DMS 273 (cell line): Measurements from ENCODE around the gene OR52E6.
A peak's percentile ranks its signal among the peaks of the same experiment; 100 is the strongest.

ENCODE experiments used
- DNase-seq: peaks from one replicate; lab custom pipeline; 2025; ENCODE audit not compliant: unreplicated experiment; lab: John Stamatoyannopoulos, UW

OR52E6 gene

GRCh38 chr11:5841797-5842196, at the start of gene OR52E6:
OR52E6 (minus strand) TSS chr11:5841897; CDS start chr11:5841897, 0 bp downstream.
- no peak for DNase-seq

- peak; percentile 5 for DNase-seq
Observed at GRCh38 chr11:5891216-5891800, 49.6 kb upstream of the OR52E6 start.

GRCh38 chr11:5887661-5888060, 46.0 kb upstream of the OR52E6 start:
- DNase-seq = no peak

GRCh38 chr11:5887172-5887571, 45.5 kb upstream of the OR52E6 start:
- DNase-seq = no peak

GRCh38 chr11:5881756-5882155, 40.1 kb upstream of the OR52E6 start:
- no peak for DNase-seq

- DNase-seq = no peak
Observed at GRCh38 chr11:5880329-5880728, 38.6 kb upstream of the OR52E6 start, which contains the start of gene OR52E4. OR52E4 (plus strand) TSS chr11:5880629; CDS start chr11:5884293, 3,664 bp downstream.

- DNase-seq = no peak
Observed at GRCh38 chr11:5878564-5878963, 36.9 kb upstream of the OR52E6 start.

GRCh38 chr11:5865826-5866225, 24.1 kb upstream of the OR52E6 start:
- DNase-seq = no peak

GRCh38 chr11:5857590-5857989, 15.9 kb upstream of the OR52E6 start, which contains the start of gene OR52E8:
OR52E8 (minus strand) TSS chr11:5857690; CDS start chr11:5857690, 0 bp downstream.
- no peak for DNase-seq

- no peak for DNase-seq
Observed at GRCh38 chr11:5851002-5851401, 9.3 kb upstream of the OR52E6 start.

- DNase-seq = no peak
Observed at GRCh38 chr11:5847711-5848110, 6.0 kb upstream of the OR52E6 start.

- no peak for DNase-seq
Observed at GRCh38 chr11:5846701-5847100, 5.0 kb upstream of the OR52E6 start.

GRCh38 chr11:5837695-5838094, 4.0 kb downstream of the OR52E6 start:
- DNase-seq = no peak

- DNase-seq = no peak
Observed at GRCh38 chr11:5833446-5833845, 8.3 kb downstream of the OR52E6 start.

GRCh38 chr11:5831196-5831829, 10.4 kb downstream of the OR52E6 start:
- DNase-seq = no peak

GRCh38 chr11:5818245-5818886, 23.3 kb downstream of the OR52E6 start:
- DNase-seq = no peak

GRCh38 chr11:5815534-5815933, 26.2 kb downstream of the OR52E6 start:
- DNase-seq = no peak

- no peak for DNase-seq
Observed at GRCh38 chr11:5809905-5810795, 31.5 kb downstream of the OR52E6 start.

- no peak for DNase-seq
Observed at GRCh38 chr11:5809122-5809519, 32.6 kb downstream of the OR52E6 start.

GRCh38 chr11:5808500-5809121, 33.1 kb downstream of the OR52E6 start, which contains the start of gene OR52N2:
OR52N2 (plus strand) TSS chr11:5808924; CDS start chr11:5820336, 11,412 bp downstream.
- DNase-seq = peak; percentile 67

- DNase-seq = no peak
Observed at GRCh38 chr11:5807580-5807979, 34.1 kb downstream of the OR52E6 start.
